Tibial artery (tissue), 4 donors: ENCODE measurements around the gene PAXX.

Experiments used
- DNase-seq, 2 donors: peaks; one replicate each; pipeline ENCODE4 v3.0.0-alpha.2; 2019
- H3K27ac ChIP-seq, 2 donors: fragments of 200-600 bp; sonication (generic) in 1 of 2; 1 replicate in 1 of 2; 2 replicates in 1 of 2; pipeline ENCODE4 v1.5.1; 2018 to 2019; ENCODE audit warnings: mild to moderate bottlenecking in 1 of 2
- H3K27me3 ChIP-seq, 2 donors: fragments of 200-600 bp; sonication (generic) in 1 of 2; one replicate each; pipeline versions ENCODE4 v1.5.1 to v1.6.0; 2016 to 2019
- H3K36me3 ChIP-seq, 3 donors: fragments of 200-600 bp; sonication (generic) in 2 of 3; one replicate each; pipeline ENCODE4 v1.5.1; 2016 to 2019; ENCODE audit warnings: mild to moderate bottlenecking in 2 of 3
- H3K4me1 ChIP-seq, 4 donors: fragments of 200-600 bp; sonication (generic) in 2 of 4; 1 replicate in 3 of 4; 2 replicates in 1 of 4; pipeline ENCODE4 v1.5.1; 2016 to 2019
- H3K4me3 ChIP-seq, 2 donors: fragments of 200-600 bp; sonication (generic) in 1 of 2; 1 replicate in 1 of 2; 2 replicates in 1 of 2; pipeline ENCODE4 v1.5.1; 2018 to 2019; ENCODE audit warnings: mild to moderate bottlenecking in 2 of 2
- H3K9me3 ChIP-seq, 3 donors: fragments of 200-600 bp; sonication (generic) in 1 of 3; one replicate each; pipeline ENCODE4 v1.5.1; 2016 to 2019
- intact Hi-C: fragments of 100-400 bp; cut with DNase I; formaldehyde crosslinking; loops from one replicate; pipeline ENCODE4 v1.15.0; 2023; ENCODE audit warnings: low total_unique reads
- TF ChIP-seq, protein P1 (sequence below), 2 experiments: fragments of 200-600 bp in 1 of 2; fragments of 450-650 bp in 1 of 2; IDR thresholded peaks; one replicate each; pipeline ENCODE4 v1.5.1; 2017 to 2019; ENCODE audit warnings: antibody characterized with exemption in 2 of 2, mild to moderate bottlenecking in 1 of 2, moderate library complexity in 1 of 2

Gene PAXX

DNA sequence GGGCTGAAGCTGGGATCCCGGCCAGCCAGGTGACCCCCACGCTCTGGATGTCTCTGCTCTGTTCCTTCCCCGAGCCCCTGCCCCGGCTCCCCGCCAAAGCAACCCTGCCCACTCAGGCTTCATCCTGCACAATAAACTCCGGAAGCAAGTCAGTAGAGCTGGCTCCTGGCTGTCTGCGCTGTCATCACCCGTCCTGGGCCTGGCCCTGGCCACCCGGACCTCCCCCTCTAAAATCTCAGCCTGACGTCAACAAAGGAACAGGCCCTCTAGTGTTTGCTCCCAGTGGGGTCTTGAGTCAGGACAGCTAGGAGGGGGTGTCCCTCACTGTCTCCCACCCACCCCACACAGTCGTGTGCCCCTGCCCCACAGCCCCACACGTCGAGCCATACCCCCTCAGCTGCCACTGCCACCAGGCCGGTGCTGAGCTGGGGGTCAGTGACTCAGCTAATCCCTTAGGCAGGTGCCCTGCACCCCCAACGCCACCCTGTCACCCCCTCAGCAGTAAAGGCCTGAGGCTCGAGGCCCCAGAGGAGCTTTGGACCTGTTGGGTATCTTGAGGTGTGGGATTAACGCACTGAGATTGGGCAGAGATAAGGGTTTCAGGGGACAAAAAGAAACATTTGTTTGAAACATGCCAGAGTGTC lies 10.5 kb upstream of the PAXX start:
- Histone ChIP-seq H3K9me3 (no peaks in the 10 kb centered on the region), H3K27me3 (peaks cover 0 to 81% of the 10 kb centered on the region in 2 donors), H3K27ac (no peak overlapping the region), H3K4me1 (peaks cover 0 to 24% (median 15%) of the 10 kb centered on the region in 4 donors), H3K4me3 (no peak overlapping the region), H3K36me3 (no peaks in the 10 kb centered on the region)
- DNase-seq: no peak
- TF ChIP-seq, protein P1, sequence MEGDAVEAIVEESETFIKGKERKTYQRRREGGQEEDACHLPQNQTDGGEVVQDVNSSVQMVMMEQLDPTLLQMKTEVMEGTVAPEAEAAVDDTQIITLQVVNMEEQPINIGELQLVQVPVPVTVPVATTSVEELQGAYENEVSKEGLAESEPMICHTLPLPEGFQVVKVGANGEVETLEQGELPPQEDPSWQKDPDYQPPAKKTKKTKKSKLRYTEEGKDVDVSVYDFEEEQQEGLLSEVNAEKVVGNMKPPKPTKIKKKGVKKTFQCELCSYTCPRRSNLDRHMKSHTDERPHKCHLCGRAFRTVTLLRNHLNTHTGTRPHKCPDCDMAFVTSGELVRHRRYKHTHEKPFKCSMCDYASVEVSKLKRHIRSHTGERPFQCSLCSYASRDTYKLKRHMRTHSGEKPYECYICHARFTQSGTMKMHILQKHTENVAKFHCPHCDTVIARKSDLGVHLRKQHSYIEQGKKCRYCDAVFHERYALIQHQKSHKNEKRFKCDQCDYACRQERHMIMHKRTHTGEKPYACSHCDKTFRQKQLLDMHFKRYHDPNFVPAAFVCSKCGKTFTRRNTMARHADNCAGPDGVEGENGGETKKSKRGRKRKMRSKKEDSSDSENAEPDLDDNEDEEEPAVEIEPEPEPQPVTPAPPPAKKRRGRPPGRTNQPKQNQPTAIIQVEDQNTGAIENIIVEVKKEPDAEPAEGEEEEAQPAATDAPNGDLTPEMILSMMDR (IDR thresholded peaks at IDR 0.05): no peak
- intact Hi-C loops: no loop called here

DNA sequence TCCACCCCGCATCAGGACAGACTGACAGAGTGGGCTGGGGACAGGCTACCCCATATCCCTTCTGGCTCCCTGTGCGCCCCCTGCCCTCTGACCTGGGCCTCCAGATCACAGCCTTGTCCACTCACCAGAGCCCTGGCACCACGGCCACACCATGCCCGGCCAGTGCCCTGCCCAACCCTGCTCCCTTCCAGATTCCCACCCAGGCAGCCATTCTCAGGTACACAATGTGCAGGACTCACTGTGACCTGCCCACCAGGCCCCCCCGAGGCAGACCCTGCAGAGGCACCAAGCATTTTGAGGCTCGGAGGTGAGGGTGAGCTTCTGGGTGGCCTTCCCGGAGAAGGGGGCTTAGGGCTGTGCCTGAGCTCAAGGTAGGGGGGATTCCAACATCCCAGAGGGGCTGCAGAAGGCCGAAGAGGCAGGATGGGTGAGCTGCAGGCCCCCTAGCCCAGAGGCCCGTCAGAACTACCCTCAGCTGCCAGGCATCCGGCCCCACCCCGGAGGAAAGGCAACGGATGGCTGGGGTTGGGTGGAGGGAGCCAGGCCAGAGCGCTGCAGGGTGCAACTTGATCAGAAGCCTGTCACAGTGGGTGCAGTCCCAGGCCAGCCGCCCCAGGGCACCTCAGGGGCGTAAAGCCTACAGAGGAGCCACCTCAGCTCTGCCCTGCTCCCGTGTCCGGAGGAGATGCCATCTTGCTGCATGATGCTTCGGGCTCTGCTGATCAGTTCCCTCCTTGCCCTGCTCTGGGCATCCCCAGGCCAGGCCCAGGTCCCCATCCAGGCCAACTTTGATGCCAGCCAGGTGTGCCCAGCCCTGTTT lies 9.8 kb upstream of the PAXX start, which contains the start of gene LCNL1:
TSS of gene LCNL1 (plus strand) at position 762 of the 820 bp plus-strand sequence. CDS start 594 bp downstream, outside the sequence.
- no peak within 1 kb of the TSS for H3K4me3 ChIP-seq
- no peak within 1 kb of the TSS for H3K27ac ChIP-seq
- H3K27me3 ChIP-seq: peaks cover 0 to 81% of the 10 kb centered on the region in 2 donors
- peaks cover 0 to 21% (median 14%) of the 10 kb centered on the region in 4 donors for H3K4me1 ChIP-seq
- DNase-seq: no peak
- H3K36me3 ChIP-seq: no peaks in the 10 kb centered on the region
- TF ChIP-seq, protein P1 (IDR thresholded peaks at IDR 0.05): no peak
- intact Hi-C loops: no loop called here
- H3K9me3 ChIP-seq: no peaks in the 10 kb centered on the region

DNA sequence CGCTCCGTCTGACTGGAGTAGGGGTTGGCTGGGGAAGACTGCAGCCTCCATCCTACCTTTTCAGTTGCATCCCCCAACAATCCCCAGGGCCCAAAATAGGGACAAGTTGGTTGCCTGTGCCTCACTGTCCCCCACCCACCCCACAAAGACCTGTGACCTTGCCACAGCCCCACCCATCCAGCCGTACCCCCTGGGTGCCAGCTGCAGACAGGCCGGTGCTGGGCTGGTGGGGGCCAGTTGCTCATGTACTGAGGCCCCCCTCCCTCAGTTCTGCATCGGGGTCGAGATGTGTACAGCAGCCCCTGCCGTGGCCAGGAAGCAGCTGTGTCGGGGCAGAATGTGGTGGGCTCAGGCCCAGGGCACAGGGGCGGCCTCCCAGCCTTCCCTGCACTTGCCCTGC lies 9.1 kb upstream of the PAXX start:
- H3K9me3 ChIP-seq: no peaks in the 10 kb centered on the region
- TF ChIP-seq, protein P1 (IDR thresholded peaks at IDR 0.05): no peak
- peaks cover 0 to 14% (median 7%) of the 10 kb centered on the region in 4 donors for H3K4me1 ChIP-seq
- no peak overlapping the region for H3K4me3 ChIP-seq
- intact Hi-C loops: no loop called here
- peaks cover 0 to 75% of the 10 kb centered on the region in 2 donors for H3K27me3 ChIP-seq
- H3K27ac ChIP-seq: no peak overlapping the region
- H3K36me3 ChIP-seq: no peaks in the 10 kb centered on the region
- no peak for DNase-seq

GRCh38 chr9:136983656-136984314 lies 8.4 kb upstream of the PAXX start:
- no peak for DNase-seq
- Histone ChIP-seq H3K4me3 (no peak overlapping the region), H3K9me3 (no peaks in the 10 kb centered on the region), H3K4me1 (peaks cover 0 to 9% (median 3%) of the 10 kb centered on the region in 4 donors), H3K27me3 (peaks cover 0 to 74% of the 10 kb centered on the region in 2 donors), H3K36me3 (no peaks in the 10 kb centered on the region), H3K27ac (no peak overlapping the region)
- intact Hi-C loops: no loop called here
- TF ChIP-seq, protein P1 (IDR thresholded peaks at IDR 0.05): no peak

DNA sequence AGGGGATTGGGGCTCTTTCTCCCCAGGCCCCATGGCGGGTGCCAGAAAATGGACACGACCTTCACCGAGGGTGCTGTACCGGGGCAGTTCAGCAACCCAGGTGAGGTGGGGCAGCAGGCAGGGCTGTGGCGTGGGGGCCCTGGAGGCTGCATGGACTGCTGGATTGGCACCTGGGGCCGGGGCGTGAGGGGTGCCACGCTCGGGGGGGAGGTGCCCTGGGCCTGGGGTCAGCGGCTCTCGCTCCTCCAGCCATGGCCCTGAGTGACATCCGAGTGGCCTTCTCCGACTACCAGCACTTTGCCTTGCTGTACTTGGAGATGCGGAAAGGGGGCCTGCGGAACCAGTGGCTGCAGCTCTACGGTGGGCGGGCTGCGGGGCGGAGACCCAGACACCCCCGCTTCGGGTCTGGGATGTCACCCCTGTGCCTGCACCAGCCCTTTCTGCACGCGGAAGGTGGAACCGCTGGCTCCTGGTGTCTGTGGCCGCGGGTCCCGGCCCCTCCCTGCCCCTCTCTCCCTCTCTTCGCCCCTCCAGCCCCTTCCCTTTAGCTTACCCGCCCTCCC lies 7.7 kb upstream of the PAXX start:
- peaks cover 0 to 69% of the 10 kb centered on the region in 2 donors for H3K27me3 ChIP-seq
- TF ChIP-seq, protein P1 (IDR thresholded peaks at IDR 0.05): no peak
- no peak for DNase-seq
- peaks cover 0 to 8% (median 2%) of the 10 kb centered on the region in 4 donors for H3K4me1 ChIP-seq
- no peak overlapping the region for H3K4me3 ChIP-seq
- H3K36me3 ChIP-seq: no peaks in the 10 kb centered on the region
- no peak overlapping the region for H3K27ac ChIP-seq
- H3K9me3 ChIP-seq: no peaks in the 10 kb centered on the region
- intact Hi-C loops: loop anchor here (5.0 kb wide), 1 partner anchor 32 kb away; the partner anchor contains the start of gene LCN12
